Ishikawa (cell line): ENCODE results near the gene TMEM178B.

ENCODE experiments used
- CREB1 ChIP-seq: IDR thresholded peaks from 2 replicates; pipeline ENCODE4 v1.6.1; 2012; ENCODE audit warnings: low read depth
- EGR1 ChIP-seq: IDR thresholded peaks from 2 replicates; pipeline ENCODE4 v1.6.1; 2012
- EP300 ChIP-seq: IDR thresholded peaks from 2 replicates; pipeline ENCODE4 v1.6.1; 2012; ENCODE audit warnings: borderline replicate concordance
- FOXM1 ChIP-seq: IDR thresholded peaks from 2 replicates; pipeline ENCODE4 v1.6.1; 2012; ENCODE audit warnings: low read depth, borderline replicate concordance
- NFIC ChIP-seq: IDR thresholded peaks from 2 replicates; pipeline ENCODE4 v1.6.1; 2012
- TAF1 ChIP-seq: IDR thresholded peaks from 2 replicates; pipeline ENCODE4 v1.6.1; 2012; ENCODE audit warnings: low read depth, mild to moderate bottlenecking
- TEAD4 ChIP-seq: IDR thresholded peaks from 2 replicates; pipeline ENCODE4 v1.6.1; 2012

DNA sequence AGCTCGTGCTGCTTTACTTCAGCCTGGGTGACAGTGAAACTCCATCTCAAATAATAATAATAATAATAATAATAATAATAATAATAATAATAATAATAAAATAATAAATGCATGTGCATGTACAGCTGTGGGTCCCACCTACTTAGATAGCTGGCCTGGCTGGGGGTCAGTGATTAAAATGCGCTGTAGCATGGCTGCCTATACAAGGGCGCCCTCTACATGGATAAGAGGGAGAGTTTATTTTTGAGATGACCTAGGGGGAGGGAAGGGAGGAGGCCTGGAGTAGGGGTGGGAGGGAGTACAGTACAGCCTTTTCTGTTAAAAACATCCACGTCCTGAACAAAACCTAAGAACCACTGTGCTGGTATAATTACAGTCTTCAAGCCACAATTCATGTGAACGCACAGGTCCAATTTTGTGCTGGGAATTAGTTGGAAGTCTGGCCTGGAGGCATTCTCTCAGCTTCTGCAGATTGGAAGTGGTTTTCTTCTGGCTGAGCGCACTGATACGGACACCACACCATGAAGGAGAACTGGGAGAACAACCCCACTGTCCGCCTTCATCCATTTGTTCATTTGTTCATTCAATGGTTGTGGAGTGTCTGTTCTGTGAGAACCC lies 146.5 kb downstream of the TMEM178B start:
- TF ChIP-seq EP300 (no peak), NFIC (no peak), TEAD4 (no peak), TAF1 (no peak), EGR1 (no peak), FOXM1 (no peak), CREB1 (no peak)
